NT2/D1 (cell line): ENCODE data around the gene SLC30A9.

ENCODE experiments used
- SUZ12 ChIP-seq: IDR thresholded peaks from 2 replicates; pipeline ENCODE4 v1.6.1; 2011; ENCODE audit not compliant: insufficient read length, insufficient read depth; ENCODE audit errors: extremely low read depth
- YY1 ChIP-seq: IDR thresholded peaks from 2 replicates; pipeline ENCODE4 v1.6.1; 2011; ENCODE audit not compliant: insufficient read length, insufficient read depth

DNA sequence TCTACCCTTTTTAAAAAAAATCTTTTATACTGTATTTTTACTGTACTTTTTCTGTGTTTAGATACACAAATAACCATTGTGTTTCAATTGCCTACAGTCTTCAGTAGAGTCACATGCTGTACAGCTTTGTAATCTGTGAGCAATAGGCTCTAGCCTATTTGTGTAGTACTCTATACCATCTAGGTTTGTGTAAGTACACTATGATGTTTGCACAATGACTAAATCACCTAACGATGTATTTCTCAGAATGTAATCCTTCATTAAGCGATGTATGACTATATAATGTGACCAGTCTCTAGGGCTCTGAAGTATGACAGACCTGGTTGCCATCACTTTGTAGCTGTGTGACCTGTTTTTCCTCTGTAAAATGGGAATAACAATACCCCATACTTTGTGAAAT is 22.9 kb upstream of the SLC30A9 start:
- no peak for TF ChIP-seq SUZ12
- TF ChIP-seq YY1, result no peak
